K562 (cell line): ENCODE data around the gene AGK. TPM values are rescaled to one million over a fixed set of nuclear protein-coding genes. Genes with fewer than 3 reads are reported as not detected.
A peak's percentile ranks its signal among the peaks of the same experiment; 100 is the strongest.
"Not testable (repeated sequence)": the region's sequence is repeated elsewhere in the genome, so short reads cannot be mapped to it uniquely, and the experiment has no call there.

ENCODE experiments used
- ATAC-seq: fragments of 200-7000 bp; cut with Tn5 transposase; 3 replicates; pipeline ENCODE4 v1.9.1; 2020; ENCODE audit warnings: moderate library complexity
- BruUV-seq: library from RNA; stranded (reverse); fragments of 400-500 nt; replicated peaks from 2 replicates; lab custom pipeline; 2021; lab: Mats Ljungman, UMichigan
- CTCF ChIA-PET: fragments of 300-600 bp; formaldehyde crosslinking; extraction: SDS; loops from one replicate; lab custom pipeline; 2021; ENCODE audit warnings: low intra/inter-chr PET ratio; lab: Yijun Ruan, JAX
- POLR2A ChIA-PET: fragments of 300-600, 350-650 bp; sonication (Branson Sonifier 250); formaldehyde crosslinking; extraction: SDS; loops from one replicate; lab custom pipeline; 2021; ENCODE audit warnings: antibody characterized with exemption, inconsistent platforms; lab: Yijun Ruan, JAX
- DNase-seq, 4 experiments: peaks; one replicate each; pipeline versions ENCODE4 v3.0.0 to v3.0.0-alpha.2; 2011 to 2018; ENCODE audit warnings: low spot score in 3 of 4, mixed read lengths in 3 of 4; ENCODE audit errors: extremely low read depth in 1 of 4
- FAIRE-seq: peaks from 2 replicates; lab custom pipeline; 2011; peaks lifted over from hg19 to GRCh38; lab: Jason Lieb, UNC
- H2AFZ ChIP-seq: 2 replicates; pipeline ENCODE4 v1.6.0; 2011; ENCODE audit warnings: low read depth, low read length, control low read depth, inconsistent platforms
- H3K27ac ChIP-seq: fragments of 200-600 bp; 3 replicates; pipeline ENCODE4 v1.8.0; 2011; ENCODE audit warnings: low read depth, mild to moderate bottlenecking, control low read depth, inconsistent platforms, low read length, moderate library complexity, mixed read lengths; ENCODE audit errors: extremely low read depth
- H3K27me3 ChIP-seq, 2 experiments: fragments of 300-600 bp in 1 of 2; 2 replicates in 1 of 2; 3 replicates in 1 of 2; pipeline versions ENCODE4 v1.6.0 to v1.8.0; 2011; ENCODE audit warnings: inconsistent platforms in 2 of 2, low read length in 2 of 2, mild to moderate bottlenecking in 1 of 2, mixed read lengths in 1 of 2, moderate library complexity in 1 of 2; ENCODE audit not compliant: control insufficient read depth in 2 of 2, insufficient read depth in 2 of 2
- H3K36me3 ChIP-seq: fragments of 300-600 bp; 3 replicates; pipeline ENCODE4 v1.8.0; 2011; ENCODE audit warnings: mild to moderate bottlenecking, low read length, inconsistent platforms; ENCODE audit not compliant: control insufficient read depth, insufficient read depth
- H3K4me1 ChIP-seq, 2 experiments: fragments of 200-600 bp in 1 of 2; replicated peaks in 1 of 2; 2 replicates in 1 of 2; 3 replicates in 1 of 2; pipeline versions ENCODE4 v1.5.1 to v1.8.0; 2011; ENCODE audit warnings: inconsistent platforms in 2 of 2, low read length in 2 of 2, mild to moderate bottlenecking in 1 of 2, mixed read lengths in 1 of 2, moderate library complexity in 1 of 2; ENCODE audit not compliant: control insufficient read depth in 2 of 2, insufficient read depth in 2 of 2
- H3K4me2 ChIP-seq: 2 replicates; pipeline ENCODE4 v1.6.1; 2011; ENCODE audit warnings: low read length, control low read depth, inconsistent platforms, mixed read lengths; ENCODE audit not compliant: insufficient read depth
- H3K4me3 ChIP-seq: fragments of 200-600 bp; sonication (generic), shearing (Covaris generic); 2 replicates; pipeline ENCODE4 v1.5.1; 2016; ENCODE audit warnings: control low read depth, inconsistent platforms
- H3K79me2 ChIP-seq: fragments of 200-600 bp; 3 replicates; pipeline ENCODE4 v1.8.0; 2011; ENCODE audit warnings: low read length, inconsistent platforms; ENCODE audit not compliant: control insufficient read depth, insufficient read depth
- H3K9ac ChIP-seq, 2 experiments: 2 replicates each; pipeline versions ENCODE4 v1.6.0 to v1.6.1; 2011; ENCODE audit warnings: low read depth in 2 of 2, low read length in 2 of 2, control low read depth in 1 of 2, inconsistent platforms in 1 of 2, mild to moderate bottlenecking in 1 of 2, mixed read lengths in 1 of 2; ENCODE audit not compliant: insufficient read depth in 1 of 2
- H3K9me1 ChIP-seq: one replicate; pipeline ENCODE4 v1.6.0; 2011; ENCODE audit warnings: inconsistent platforms, mild to moderate bottlenecking, low read length, moderate library complexity; ENCODE audit not compliant: control insufficient read depth, insufficient read depth
- H3K9me3 ChIP-seq: replicated peaks from 2 replicates; pipeline ENCODE4 v1.5.1; 2011; ENCODE audit warnings: low read depth, low read length, inconsistent platforms; ENCODE audit not compliant: control insufficient read depth, insufficient read depth
- H4K20me1 ChIP-seq: replicated peaks from 2 replicates; pipeline ENCODE4 v1.6.1; 2011; ENCODE audit warnings: low read length, inconsistent platforms, mixed read lengths; ENCODE audit not compliant: control insufficient read depth, insufficient read depth
- CEBPG ChIP-seq, 3 experiments: fragments of 200-800 bp in 1 of 3; sonication (Bioruptor generic) in 1 of 3; sonication (generic) in 1 of 3; formaldehyde crosslinking in 1 of 3; IDR thresholded peaks in 2 of 3; conservative IDR thresholded peaks in 1 of 3; 2 replicates each; pipeline versions ENCODE4 v1.6.1 to v1.8.0; 2016 to 2022; ENCODE audit warnings: missing compliant biosample characterization in 2 of 3, missing genetic modification characterization in 2 of 3, mild to moderate bottlenecking in 1 of 3, missing genetic modification reagents in 1 of 3
- SRSF7 ChIP-seq: fragments of 200-400 bp; formaldehyde crosslinking; optimal IDR thresholded peaks from 2 replicates; pipeline ENCODE3; 2017; ENCODE audit warnings: mild to moderate bottlenecking, low read depth, low read length
- STAT5B ChIP-seq: fragments of 250-450 bp; sonication (Bioruptor Pico); IDR thresholded peaks from 2 replicates; pipeline ENCODE4 v1.8.0; 2021; ENCODE audit warnings: mild to moderate bottlenecking, inconsistent platforms
- ZFPM2 ChIP-seq: fragments of 250-450 bp; sonication (Bioruptor Pico); IDR thresholded peaks from 2 replicates; pipeline ENCODE4 v1.5.1; 2022; ENCODE audit warnings: mild to moderate bottlenecking
- WGBS: fragments of 100-300 bp; shearing (Covaris generic); methylation state at CpG from one replicate; pipeline ENCODE4 v1.1.6; 2016; ENCODE audit warnings: low coverage, mixed read lengths; ENCODE audit not compliant: insufficient coverage; ENCODE audit errors: missing lambda C conversion rate; 5-methylcytosine and 5-hydroxymethylcytosine counted together
- in situ Hi-C: fragments of 300-500 bp; cut with MboI; formaldehyde crosslinking; loops from 4 replicates; pipeline ENCODE4 v1.15.0; 2018; ENCODE audit warnings: inconsistent platforms, mixed read lengths
- intact Hi-C: fragments of 100-400 bp; cut with micrococcal nuclease; formaldehyde crosslinking; loops from 2 replicates; pipeline ENCODE4 v1.14.2; 2022
- polyA plus RNA-seq, 8 experiments: library from polyadenylated mRNA; depleted of rRNA in 4 of 8; stranded (reverse) in 5 of 8; unstranded in 3 of 8; fragments of >200 nt; fragmentation: Nextera tagmentation in 2 of 8; fragmentation: Illumina TruSeq in 1 of 8; extraction: Ambion mirVana in 2 of 8; extraction: Trizol in 1 of 8; gene quantifications; 2 replicates each; pipeline versions ENCODE4 v1.2.1 to v1.2.3, GENCODE V29; 2011 to 2014; ENCODE audit warnings: inconsistent platforms in 1 of 8, missing spikeins in 1 of 8
- total RNA-seq, 7 experiments: library from RNA; depleted of rRNA in 6 of 7; stranded (reverse); fragments of >200 nt in 6 of 7; fragmentation: Illumina TruSeq in 2 of 7; extraction: Trizol in 2 of 7; gene quantifications; 2 replicates each; pipeline versions ENCODE4 v1.2.1 to v1.2.3, GENCODE V29; 2011 to 2021; ENCODE audit warnings: low replicate concordance in 1 of 7

Gene AGK
- total and polyA plus RNA-seq, 9 of the 15 experiments (the other 6 are each of a cell fraction or from before 2014, with no cell fraction given): 50.7 to 128 (median 71.8) TPM

DNA sequence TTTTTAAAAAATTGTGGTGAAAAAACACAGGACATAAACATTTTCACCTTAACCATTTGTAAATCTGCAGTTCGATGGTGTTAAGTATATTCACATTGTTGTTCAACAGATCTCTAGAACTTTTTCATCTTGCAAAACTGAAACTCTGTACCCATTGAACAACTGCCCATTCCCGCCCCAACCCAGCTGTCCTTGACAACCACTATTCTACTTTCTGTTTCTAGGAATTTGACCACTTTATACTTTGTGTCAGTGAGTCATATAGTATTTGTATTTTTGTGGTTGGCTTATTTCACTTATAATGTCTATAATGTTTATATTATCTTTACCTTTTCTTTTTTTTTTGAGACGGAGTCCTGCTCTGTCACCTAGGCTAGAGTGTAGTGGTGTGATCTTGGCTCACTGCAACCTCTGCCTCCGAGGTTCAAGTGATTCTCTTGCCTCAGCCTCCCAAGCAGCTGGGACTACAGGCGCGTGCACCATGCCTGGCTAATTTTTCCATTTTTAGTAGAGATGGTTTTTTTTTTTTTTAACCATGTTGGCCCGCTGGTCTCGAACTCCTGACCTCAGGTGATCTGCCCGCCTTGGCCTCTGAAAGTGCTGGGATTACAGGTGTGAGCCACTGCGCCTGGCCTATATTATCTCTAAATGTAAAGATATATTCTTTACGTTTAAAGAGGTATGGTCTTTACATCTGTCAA lies 6.8 kb downstream of the AGK start:
- H2AFZ ChIP-seq, H4K20me1 ChIP-seq, CTCF ChIA-PET, FAIRE-seq, POLR2A ChIA-PET, H3K4me2 ChIP-seq, H3K9ac ChIP-seq, H3K27ac ChIP-seq, ATAC-seq, H3K27me3 ChIP-seq, H3K4me3 ChIP-seq, H3K4me1 ChIP-seq, DNase-seq, H3K9me1 ChIP-seq, intact Hi-C loops, H3K9me3 ChIP-seq, BruUV-seq, in situ Hi-C loops: not testable (repeated sequence)
- WGBS: 86% methylated on average over 11 of the region's 11 CpGs
- Histone ChIP-seq H3K36me3 (peaks cover 58% of the 10 kb centered on the region; the same call in 2 of the 3 replicates), H3K79me2 (peaks cover 12% of the 10 kb centered on the region)

- FAIRE-seq (no peak), DNase-seq (no peak), ATAC-seq (no peak)
- no peaks in the 10 kb centered on the region for H3K9me1 ChIP-seq
- POLR2A ChIA-PET: no interaction called here
- no peaks in the 10 kb centered on the region for H3K27me3 ChIP-seq
- WGBS: 84% methylated on average over 3 of the region's 3 CpGs
- no TSS peak for BruUV-seq
- intact Hi-C loops (no loop called here), in situ Hi-C loops (no loop called here)
- H3K4me3 ChIP-seq: no peak overlapping the region
- H4K20me1 ChIP-seq: no peaks in the 10 kb centered on the region
- no peak overlapping the region for H3K4me2 ChIP-seq
- no peaks in the 10 kb centered on the region; a peak in 1 of 5 replicates for H3K4me1 ChIP-seq
- no peak overlapping the region for H3K27ac ChIP-seq
- TF ChIP-seq CEBPG (CRISPR knock-in tag; IDR thresholded peaks at IDR 0.05): no peak
- TF ChIP-seq CEBPG (tag; conservative IDR thresholded peaks at IDR 0.05 in 1 of 2, IDR thresholded peaks at IDR 0.05 in 1 of 2): 0 out of 4 replicates have a peak, but pooled peaks of 1 of the 2 experiments have one; percentile 6
- TF ChIP-seq SRSF7: no peak
- no peak for TF ChIP-seq ZFPM2 (CRISPR knock-in tag)
- no peak for TF ChIP-seq STAT5B (CRISPR knock-in tag)
- CTCF ChIA-PET: no interaction called here
- H3K9ac ChIP-seq: no peak overlapping the region
- peaks cover 5% of the 10 kb centered on the region for H3K79me2 ChIP-seq
- no peak overlapping the region for H2AFZ ChIP-seq
- H3K36me3 ChIP-seq: peaks cover 57% of the 10 kb centered on the region; the same call in 2 of the 3 replicates
- H3K9me3 ChIP-seq: 0 out of 2 replicates have a peak, but pooled peaks cover 2% of the 10 kb centered on the region
Observed at GRCh38 chr7:141558544-141559183, 7.5 kb downstream of the AGK start.
